Measurements from ENCODE around the gene AGBL1.

AGBL1 gene

GRCh38 chr15:86154705-86155104, 75.0 kb downstream of the AGBL1 start:
- no peak for DNase-seq (ENCODE audit: low read depth, low spot score)
- H3K4me3 ChIP-seq (ENCODE audit: low read depth, low read length), result no peak overlapping the region
- TF ChIP-seq CTCF (IDR thresholded peaks at IDR 0.05; ENCODE audit: insufficient read depth, low read length, missing control alignments), result no peak
- POLR2A ChIA-PET, result no interaction called here
- CTCF ChIA-PET, result no interaction called here

GRCh38 chr15:86155551-86155950, 75.9 kb downstream of the AGBL1 start:
- ChIA-PET CTCF (no interaction called here), POLR2A (no interaction called here)
- TF ChIP-seq CTCF (IDR thresholded peaks at IDR 0.05; ENCODE audit: insufficient read depth, low read length, missing control alignments), result no peak
- H3K4me3 ChIP-seq (ENCODE audit: low read depth, low read length), result no peak overlapping the region
- DNase-seq (ENCODE audit: low read depth, low spot score), result no peak

GRCh38 chr15:86157606-86158293, 78.1 kb downstream of the AGBL1 start:
- no peak overlapping the region for H3K4me3 ChIP-seq (ENCODE audit: low read depth, low read length)
- CTCF ChIA-PET, result no interaction called here
- TF ChIP-seq CTCF (IDR thresholded peaks at IDR 0.05; ENCODE audit: insufficient read depth, low read length, missing control alignments), result no peak
- POLR2A ChIA-PET, result no interaction called here
- no peak for DNase-seq (ENCODE audit: low read depth, low spot score)

- CTCF ChIA-PET, result no interaction called here
- H3K4me3 ChIP-seq (ENCODE audit: low read depth, low read length), result no peak overlapping the region
- no peak for DNase-seq (ENCODE audit: low read depth, low spot score)
- POLR2A ChIA-PET, result no interaction called here
- TF ChIP-seq CTCF (IDR thresholded peaks at IDR 0.05; ENCODE audit: insufficient read depth, low read length, missing control alignments), result no peak
Measured at GRCh38 chr15:86159468-86159867, 79.8 kb downstream of the AGBL1 start.

GRCh38 chr15:86161250-86161649, 81.6 kb downstream of the AGBL1 start:
- H3K4me3 ChIP-seq (ENCODE audit: low read depth, low read length), result no peak overlapping the region
- DNase-seq (ENCODE audit: low read depth, low spot score), result no peak
- ChIA-PET POLR2A (no interaction called here), CTCF (no interaction called here)
- TF ChIP-seq CTCF (IDR thresholded peaks at IDR 0.05; ENCODE audit: insufficient read depth, low read length, missing control alignments), result no peak

GRCh38 chr15:86162172-86162591, 82.5 kb downstream of the AGBL1 start:
- CTCF ChIA-PET, result no interaction called here
- POLR2A ChIA-PET, result no interaction called here
- TF ChIP-seq CTCF (IDR thresholded peaks at IDR 0.05; ENCODE audit: insufficient read depth, low read length, missing control alignments), result no peak
- no peak overlapping the region for H3K4me3 ChIP-seq (ENCODE audit: low read depth, low read length)
- DNase-seq (ENCODE audit: low read depth, low spot score), result no peak
